Measurements from ENCODE around the gene NBEA. TPM values are rescaled to one million over a fixed set of nuclear protein-coding genes. Genes with fewer than 3 reads are reported as not detected.
"Not testable (repeated sequence)": the region's sequence is repeated elsewhere in the genome, so short reads cannot be mapped to it uniquely, and the experiment has no call there.

Gene NBEA
- total RNA-seq, 2 donors from 2014 or later: 15.2 to 15.9 TPM

- Mint-ChIP-seq H3K27me3 (ENCODE audit: insufficient read depth) (no peaks in the 10 kb centered on the region), H3K27ac (no peak overlapping the region), H3K4me1 (no peaks in the 10 kb centered on the region), H3K4me3 (no peak overlapping the region), H3K36me3 (ENCODE audit: low read depth) (no peaks in the 10 kb centered on the region), H3K9me3 (no peaks in the 10 kb centered on the region)
- WGBS, 2 experiments (ENCODE audit: insufficient coverage in 1 of 2, insufficient read length in 1 of 2): 100% methylated on average over 2 of the region's 2 CpGs; no CpG with 5 or more reads in 1 of the 2 experiments
- no peak overlapping the region for H3K4me3 ChIP-seq (ENCODE audit: low read length)
- no peak for DNase-seq
- no peak for TF ChIP-seq CTCF (conservative IDR thresholded peaks at IDR 0.05)
- H3K9ac ChIP-seq (ENCODE audit: extremely low read depth, low read length, poor library complexity, severe bottlenecking): no peak overlapping the region
- no peaks in the 10 kb centered on the region for H3K36me3 ChIP-seq (ENCODE audit: control insufficient read depth, insufficient read depth, low read length)
- H3K27me3 ChIP-seq (ENCODE audit: control insufficient read depth, insufficient read depth, low read length, poor library complexity, severe bottlenecking): no peaks in the 10 kb centered on the region
- H3K9me3 ChIP-seq (ENCODE audit: control insufficient read depth, low read length): no peaks in the 10 kb centered on the region
- H3K27ac ChIP-seq (ENCODE audit: low read depth, low read length): no peak overlapping the region
- no peaks in the 10 kb centered on the region for H3K4me1 ChIP-seq (ENCODE audit: control insufficient read depth, insufficient read depth, low read length)
Measured at GRCh38 chr13:35046587-35046986, 104.5 kb downstream of the NBEA start.

- Mint-ChIP-seq H3K4me1 (no peaks in the 10 kb centered on the region), H3K4me3 (no peak overlapping the region)
- 92 to 100% methylated on average over 4 to 5 of the region's 5 CpGs for WGBS, 2 experiments (ENCODE audit: insufficient coverage in 1 of 2, insufficient read length in 1 of 2)
Measured at GRCh38 chr13:35055705-35056104, 113.6 kb downstream of the NBEA start.

GRCh38 chr13:35057858-35058257 lies 115.8 kb downstream of the NBEA start:
- no peaks in the 10 kb centered on the region for H3K36me3 Mint-ChIP-seq (ENCODE audit: low read depth)
- DNase-seq: no peak
- Histone ChIP-seq H3K9ac (ENCODE audit: extremely low read depth, low read length, poor library complexity, severe bottlenecking) (no peak overlapping the region), H3K27me3 (ENCODE audit: control insufficient read depth, insufficient read depth, low read length, poor library complexity, severe bottlenecking) (no peaks in the 10 kb centered on the region), H3K36me3 (ENCODE audit: control insufficient read depth, insufficient read depth, low read length) (no peaks in the 10 kb centered on the region), H3K4me1 (ENCODE audit: control insufficient read depth, insufficient read depth, low read length) (no peaks in the 10 kb centered on the region), H3K27ac (ENCODE audit: low read depth, low read length) (no peak overlapping the region), H3K9me3 (ENCODE audit: control insufficient read depth, low read length) (no peaks in the 10 kb centered on the region), H3K4me3 (ENCODE audit: low read length) (no peak overlapping the region)
- H3K9me3 Mint-ChIP-seq: no peaks in the 10 kb centered on the region
- no peaks in the 10 kb centered on the region for H3K27me3 Mint-ChIP-seq (ENCODE audit: insufficient read depth)
- TF ChIP-seq CTCF (conservative IDR thresholded peaks at IDR 0.05): no peak
- no peak overlapping the region for H3K4me3 Mint-ChIP-seq
- no peaks in the 10 kb centered on the region for H3K4me1 Mint-ChIP-seq
- WGBS, 2 experiments (ENCODE audit: insufficient coverage in 1 of 2, insufficient read length in 1 of 2): 92% methylated on average over 5 of the region's 6 CpGs; no CpG with 5 or more reads in 1 of the 2 experiments
- no peak overlapping the region for H3K27ac Mint-ChIP-seq

More at GRCh38 chr13:35055705-35056104, 113.6 kb downstream of the NBEA start:
- Mint-ChIP-seq H3K36me3 (ENCODE audit: low read depth) (no peaks in the 10 kb centered on the region), H3K27me3 (ENCODE audit: insufficient read depth) (no peaks in the 10 kb centered on the region), H3K27ac (no peak overlapping the region), H3K9me3 (no peaks in the 10 kb centered on the region)
- Histone ChIP-seq H3K9me3 (ENCODE audit: control insufficient read depth, low read length) (no peaks in the 10 kb centered on the region), H3K27ac (ENCODE audit: low read depth, low read length) (no peak overlapping the region), H3K36me3 (ENCODE audit: control insufficient read depth, insufficient read depth, low read length) (no peaks in the 10 kb centered on the region), H3K4me3 (ENCODE audit: low read length) (no peak overlapping the region), H3K27me3 (ENCODE audit: control insufficient read depth, insufficient read depth, low read length, poor library complexity, severe bottlenecking) (no peaks in the 10 kb centered on the region), H3K4me1 (ENCODE audit: control insufficient read depth, insufficient read depth, low read length) (no peaks in the 10 kb centered on the region), H3K9ac (ENCODE audit: extremely low read depth, low read length, poor library complexity, severe bottlenecking) (no peak overlapping the region)
- DNase-seq: no peak
- no peak for TF ChIP-seq CTCF (conservative IDR thresholded peaks at IDR 0.05)

- H3K27ac ChIP-seq (ENCODE audit: low read depth, low read length); H3K36me3 Mint-ChIP-seq (ENCODE audit: low read depth); H3K9me3 Mint-ChIP-seq; H3K27me3 ChIP-seq (ENCODE audit: control insufficient read depth, insufficient read depth, low read length, poor library complexity, severe bottlenecking); H3K4me1 Mint-ChIP-seq; H3K9me3 ChIP-seq (ENCODE audit: control insufficient read depth, low read length); H3K9ac ChIP-seq (ENCODE audit: extremely low read depth, low read length, poor library complexity, severe bottlenecking); H3K4me3 Mint-ChIP-seq; DNase-seq; H3K36me3 ChIP-seq (ENCODE audit: control insufficient read depth, insufficient read depth, low read length); H3K4me3 ChIP-seq (ENCODE audit: low read length); H3K27me3 Mint-ChIP-seq (ENCODE audit: insufficient read depth); H3K4me1 ChIP-seq (ENCODE audit: control insufficient read depth, insufficient read depth, low read length); H3K27ac Mint-ChIP-seq: not testable (repeated sequence)
- 100% methylated on average over 2 of the region's 3 CpGs; no CpG with 5 or more reads in 1 of the 2 experiments for WGBS, 2 experiments (ENCODE audit: insufficient coverage in 1 of 2, insufficient read length in 1 of 2)
Measured at GRCh38 chr13:35058585-35058984, 116.5 kb downstream of the NBEA start.
